Lung (tissue), 12 donors: ENCODE results near the gene COL6A3. TPM values are rescaled to one million over a fixed set of nuclear protein-coding genes. Genes with fewer than 3 reads are reported as not detected.

Experiments
- ATAC-seq: fragments of 200-7000 bp; cut with Tn5 transposase; one replicate; pipeline ENCODE4 v1.9.1; 2020; ENCODE audit warnings: moderate number of reproducible peaks; ENCODE audit not compliant: insufficient read depth, low FRiP score
- DNase-seq, 3 donors: peaks; one replicate each; pipeline ENCODE4 v3.0.0-alpha.2; 2013 to 2017
- H3K27ac ChIP-seq, 2 donors: one replicate each; pipeline ENCODE4 v1.5.1; 2013; ENCODE audit warnings: mild to moderate bottlenecking in 2 of 2, moderate library complexity in 2 of 2, control low read depth in 1 of 2, inconsistent platforms in 1 of 2, low read depth in 1 of 2, low read length in 1 of 2
- H3K27me3 ChIP-seq, 3 donors: one replicate each; pipeline ENCODE4 v1.5.1; 2013; ENCODE audit warnings: low read length in 2 of 3; ENCODE audit not compliant: control insufficient read depth in 3 of 3, insufficient read depth in 3 of 3
- H3K36me3 ChIP-seq, 4 donors: one replicate each; pipeline ENCODE4 v1.5.1; 2013; ENCODE audit warnings: low read length in 4 of 4, mild to moderate bottlenecking in 1 of 4, moderate library complexity in 1 of 4; ENCODE audit not compliant: control insufficient read depth in 4 of 4, insufficient read depth in 4 of 4
- H3K4me1 ChIP-seq, 5 donors: one replicate each; pipeline ENCODE4 v1.5.1; 2013; ENCODE audit warnings: low read length in 5 of 5, mild to moderate bottlenecking in 2 of 5, moderate library complexity in 1 of 5; ENCODE audit not compliant: control insufficient read depth in 5 of 5, insufficient read depth in 5 of 5
- H3K4me3 ChIP-seq: one replicate; pipeline ENCODE4 v1.5.1; 2013; ENCODE audit warnings: mild to moderate bottlenecking, control low read depth, moderate library complexity
- H3K9ac ChIP-seq, 2 donors: one replicate each; pipeline ENCODE4 v1.5.1; 2013; ENCODE audit warnings: low read length in 2 of 2, control low read depth in 1 of 2; ENCODE audit not compliant: insufficient read depth in 1 of 2
- H3K9me3 ChIP-seq, 4 donors: one replicate each; pipeline ENCODE4 v1.5.1; 2013; ENCODE audit warnings: low read length in 3 of 4, mild to moderate bottlenecking in 1 of 4, moderate library complexity in 1 of 4; ENCODE audit not compliant: control insufficient read depth in 4 of 4, insufficient read depth in 3 of 4
- WGBS, 2 donors: extraction: QIAGEN DNeasy Blood & Tissue Kit; methylation state at CpG; one replicate each; pipeline ENCODE4 v1.1.7; 2013; 5-methylcytosine and 5-hydroxymethylcytosine counted together
- polyA plus RNA-seq, 2 donors: library from polyadenylated mRNA; stranded (reverse); fragments of 200-250 nt; gene quantifications; one replicate each; pipeline ENCODE4 v1.2.1, GENCODE V29; 2013
- total RNA-seq, 2 donors: library from RNA; depleted of rRNA in 1 of 2; stranded (reverse); fragments of >200 nt in 1 of 2; gene quantifications; one replicate each; pipeline ENCODE4 v1.2.1, GENCODE V29; 2014 to 2021
- TF ChIP-seq, protein P1 (sequence below): IDR thresholded peaks from 2 replicates; pipeline ENCODE4 v1.5.1; 2012; ENCODE audit warnings: mild to moderate bottlenecking; ENCODE audit errors: control extremely low read depth, extremely low read depth
- donor health status: control.
- donor health status: control.
- donor health status: Bipolar disorder and iron deficiency.
- donor health status: healthy.
- donor health status: DM: yes; HTN: yes; CAD: no.

The COL6A3 gene
- total and polyA plus RNA-seq, 4 donors: 36.4 to 548 (median 277) TPM

DNA sequence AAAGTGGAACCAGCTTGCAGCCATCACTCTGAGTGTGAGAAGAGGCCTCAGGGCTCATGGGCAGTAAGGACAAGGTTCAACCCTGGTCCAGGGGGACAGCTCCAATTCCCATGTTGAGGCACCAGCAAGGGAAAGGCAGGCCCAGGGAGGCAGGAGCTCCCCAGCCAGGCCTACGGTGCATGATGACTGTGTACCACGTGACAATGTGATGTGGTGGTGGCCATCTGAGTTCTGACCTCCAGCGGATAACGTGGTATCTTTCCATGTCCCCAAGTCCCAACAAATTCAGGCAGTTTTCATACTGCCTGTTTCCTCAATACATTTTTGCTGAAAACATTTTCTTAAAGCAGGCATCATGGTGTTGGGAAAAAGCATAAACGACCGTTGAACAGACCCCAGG lies 36.1 kb upstream of the COL6A3 start:
- Histone ChIP-seq H3K9me3 (peaks cover 0 to 4% (median 0%) of the 10 kb centered on the region in 4 donors), H3K36me3 (no peaks in the 10 kb centered on the region), H3K4me3 (no peak overlapping the region), H3K27me3 (no peaks in the 10 kb centered on the region), H3K27ac (peak overlapping the region; percentile 17 to 30), H3K4me1 (peaks cover 0 to 62% (median 33%) of the 10 kb centered on the region in 5 donors), H3K9ac (peak overlapping the region in 1 of 2 donors; percentile 47)
- WGBS, 2 donors: 95 to 97% methylated on average over 6 of the region's 6 CpGs
- DNase-seq (no peak), ATAC-seq (no peak)
- TF ChIP-seq, protein P1, sequence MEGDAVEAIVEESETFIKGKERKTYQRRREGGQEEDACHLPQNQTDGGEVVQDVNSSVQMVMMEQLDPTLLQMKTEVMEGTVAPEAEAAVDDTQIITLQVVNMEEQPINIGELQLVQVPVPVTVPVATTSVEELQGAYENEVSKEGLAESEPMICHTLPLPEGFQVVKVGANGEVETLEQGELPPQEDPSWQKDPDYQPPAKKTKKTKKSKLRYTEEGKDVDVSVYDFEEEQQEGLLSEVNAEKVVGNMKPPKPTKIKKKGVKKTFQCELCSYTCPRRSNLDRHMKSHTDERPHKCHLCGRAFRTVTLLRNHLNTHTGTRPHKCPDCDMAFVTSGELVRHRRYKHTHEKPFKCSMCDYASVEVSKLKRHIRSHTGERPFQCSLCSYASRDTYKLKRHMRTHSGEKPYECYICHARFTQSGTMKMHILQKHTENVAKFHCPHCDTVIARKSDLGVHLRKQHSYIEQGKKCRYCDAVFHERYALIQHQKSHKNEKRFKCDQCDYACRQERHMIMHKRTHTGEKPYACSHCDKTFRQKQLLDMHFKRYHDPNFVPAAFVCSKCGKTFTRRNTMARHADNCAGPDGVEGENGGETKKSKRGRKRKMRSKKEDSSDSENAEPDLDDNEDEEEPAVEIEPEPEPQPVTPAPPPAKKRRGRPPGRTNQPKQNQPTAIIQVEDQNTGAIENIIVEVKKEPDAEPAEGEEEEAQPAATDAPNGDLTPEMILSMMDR: no peak

DNA sequence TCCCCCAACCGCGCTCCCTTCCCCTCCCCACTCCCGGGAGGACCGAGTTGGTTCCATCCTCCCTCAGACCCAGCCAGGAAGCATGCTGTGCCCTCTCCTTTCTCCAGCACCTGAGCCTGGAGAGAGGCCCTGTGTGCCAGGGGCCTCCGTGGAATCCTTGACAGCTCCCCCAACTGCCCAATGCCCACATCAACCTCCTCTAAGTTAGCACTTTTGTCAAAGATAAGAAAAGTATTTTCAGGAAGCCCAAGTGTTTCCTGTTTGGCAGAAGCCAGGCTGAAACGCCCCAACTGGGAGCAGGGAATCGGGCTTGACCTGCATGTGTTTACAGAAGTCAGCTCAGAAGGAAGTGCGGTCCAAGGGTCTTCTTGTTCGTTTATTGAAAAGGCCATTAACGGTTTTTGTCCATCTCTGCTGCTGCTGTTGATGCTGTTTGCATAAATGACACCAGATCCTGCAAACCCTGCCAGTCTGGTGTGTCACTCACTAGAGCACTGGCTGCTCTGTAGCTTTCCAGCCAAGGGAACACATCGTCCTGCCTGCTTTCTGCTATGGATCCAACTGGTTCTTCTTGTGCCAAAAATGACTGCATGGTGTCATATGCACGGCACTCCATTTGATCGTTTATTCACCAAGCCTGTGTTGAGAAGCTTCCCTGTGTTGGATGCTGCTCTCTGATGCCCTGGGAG lies 35.4 kb upstream of the COL6A3 start:
- Histone ChIP-seq H3K9ac (peak overlapping the region in 1 of 2 donors; percentile 47), H3K27me3 (no peaks in the 10 kb centered on the region), H3K4me3 (no peak overlapping the region), H3K9me3 (peaks cover 0 to 4% (median 0%) of the 10 kb centered on the region in 4 donors), H3K27ac (peak overlapping the region; percentile 40 to 61), H3K4me1 (peaks cover 0 to 70% (median 33%) of the 10 kb centered on the region in 5 donors), H3K36me3 (no peaks in the 10 kb centered on the region)
- TF ChIP-seq, protein P1: no peak
- DNase-seq (peak; percentile 85 to 94 (median 93)), ATAC-seq (peak; percentile 23)
- 13 to 14% methylated on average over 13 of the region's 13 CpGs for WGBS, 2 donors

DNA sequence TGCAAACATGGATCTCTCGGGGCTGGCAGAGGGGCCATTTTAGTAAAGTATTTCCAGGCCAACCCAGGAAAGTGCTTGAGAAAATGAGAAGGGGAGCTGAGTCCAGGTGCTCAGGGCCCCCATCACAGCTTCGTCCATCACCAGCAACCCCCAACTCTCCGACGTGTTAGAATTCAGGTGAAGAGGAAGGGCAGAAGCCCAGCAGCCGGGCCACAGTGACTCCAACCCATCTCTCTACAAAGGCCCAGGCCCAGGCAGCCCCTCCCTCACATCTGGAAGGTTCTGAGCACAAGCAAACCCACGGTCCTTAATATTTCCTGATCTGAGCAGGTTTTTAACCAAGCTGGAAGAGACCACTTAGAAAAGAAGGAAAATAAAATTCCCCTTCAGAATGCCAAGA lies 34.7 kb upstream of the COL6A3 start:
- TF ChIP-seq, protein P1: no peak
- no peak for DNase-seq
- no peaks in the 10 kb centered on the region for H3K36me3 ChIP-seq
- WGBS, 2 donors: 75% methylated on average over 6 of the region's 6 CpGs
- H3K9me3 ChIP-seq: peaks cover 0 to 4% (median 0%) of the 10 kb centered on the region in 4 donors
- no peak overlapping the region for H3K9ac ChIP-seq
- no peak for ATAC-seq
- H3K4me1 ChIP-seq: peaks cover 0 to 77% (median 33%) of the 10 kb centered on the region in 5 donors
- no peak overlapping the region for H3K4me3 ChIP-seq
- no peak overlapping the region for H3K27ac ChIP-seq
- H3K27me3 ChIP-seq: no peaks in the 10 kb centered on the region

DNA sequence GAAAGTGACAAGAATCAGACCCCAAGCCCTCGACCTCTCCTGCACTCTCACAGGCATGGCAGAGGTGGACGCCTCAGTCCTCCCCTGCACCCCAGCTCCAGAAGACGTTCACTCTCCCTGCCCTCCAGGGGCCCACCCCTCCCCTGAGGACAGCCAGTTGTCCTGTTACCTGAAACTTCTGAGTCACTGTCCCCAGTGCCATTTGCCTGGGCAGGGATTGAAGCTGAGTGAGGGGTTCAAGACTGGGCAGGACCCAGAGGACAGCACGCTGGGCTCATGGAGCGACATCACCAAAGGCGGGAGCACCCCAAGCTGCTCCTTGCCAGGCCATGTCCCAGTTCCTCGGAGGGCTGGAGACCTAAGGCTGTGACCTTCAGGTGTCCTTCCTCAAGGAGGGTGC lies 34.2 kb upstream of the COL6A3 start:
- 96 to 97% methylated on average over 7 of the region's 7 CpGs for WGBS, 2 donors
- no peak for ATAC-seq
- Histone ChIP-seq H3K27me3 (no peaks in the 10 kb centered on the region), H3K4me3 (no peak overlapping the region), H3K4me1 (peaks cover 0 to 77% (median 33%) of the 10 kb centered on the region in 5 donors), H3K27ac (no peak overlapping the region), H3K9me3 (peaks cover 0 to 4% (median 0%) of the 10 kb centered on the region in 4 donors), H3K9ac (no peak overlapping the region), H3K36me3 (no peaks in the 10 kb centered on the region)
- TF ChIP-seq, protein P1: no peak
- DNase-seq: no peak
